NB4 (cell line): ENCODE measurements around the gene A4GALT.

ENCODE experiments used
- CTCF ChIP-seq: IDR thresholded peaks from one replicate; pipeline ENCODE4 v1.5.1; 2012; ENCODE audit warnings: low read depth, low read length
- POLR2A ChIP-seq: IDR thresholded peaks from 2 replicates; pipeline ENCODE4 v1.6.1; 2011; ENCODE audit warnings: mild to moderate bottlenecking; ENCODE audit not compliant: insufficient read length; ENCODE audit errors: extremely low read depth

GRCh38 chr22:42714768-42715390 lies 5.8 kb downstream of the A4GALT start:
- TF ChIP-seq POLR2A, result no peak
- TF ChIP-seq CTCF, result no peak
